Right lobe of liver (tissue), 6 donors: Measurements from ENCODE around the gene CDK2AP2. TPM values are rescaled to one million over a fixed set of nuclear protein-coding genes. Genes with fewer than 3 reads are reported as not detected.

ENCODE experiments used
- ATAC-seq, 4 donors: fragments of 200-7000 bp; cut with Tn5 transposase; one replicate each; pipeline ENCODE4 v1.9.1; 2020; ENCODE audit warnings: mild to moderate bottlenecking in 4 of 4, moderate library complexity in 4 of 4
- DNase-seq, 3 donors: peaks; one replicate each; pipeline ENCODE4 v3.0.0-alpha.2; 2020
- H3K27ac ChIP-seq, 3 donors: fragments of 200-600 bp; one replicate each; pipeline ENCODE4 v1.8.0; 2022
- H3K27me3 ChIP-seq, 2 donors: fragments of 200-600 bp; one replicate each; pipeline ENCODE4 v1.8.0; 2022
- H3K36me3 ChIP-seq, 4 donors: fragments of 200-600 bp; sonication (generic) in 1 of 4; one replicate each; pipeline versions ENCODE4 v1.5.1 to v1.8.0; 2017 to 2022; ENCODE audit warnings: control low read depth in 1 of 4
- H3K4me1 ChIP-seq, 4 donors: fragments of 200-600 bp; sonication (generic) in 1 of 4; one replicate each; pipeline versions ENCODE4 v1.5.1 to v1.8.0; 2017 to 2022; ENCODE audit warnings: control low read depth in 1 of 4
- H3K4me3 ChIP-seq, 3 donors: fragments of 200-600 bp; one replicate each; pipeline ENCODE4 v1.8.0; 2022
- H3K9me3 ChIP-seq, 4 donors: fragments of 200-600 bp; sonication (generic) in 1 of 4; one replicate each; pipeline versions ENCODE4 v1.5.1 to v1.8.0; 2017 to 2022; ENCODE audit warnings: control low read depth in 1 of 4
- POLR2A ChIP-seq: fragments of 450-650 bp; IDR thresholded peaks from one replicate; pipeline ENCODE4 v1.6.1; 2017; ENCODE audit warnings: antibody characterized with exemption, mild to moderate bottlenecking
- WGBS: methylation state at CpG from one replicate; pipeline ENCODE4 v1.1.6; 2018; ENCODE audit warnings: low coverage, low lambda C conversion rate; ENCODE audit not compliant: insufficient coverage; ENCODE audit errors: missing lambda C conversion rate; 5-methylcytosine and 5-hydroxymethylcytosine counted together
- intact Hi-C, 2 donors: fragments of 100-400 bp; cut with DNase I; formaldehyde crosslinking; loops; one replicate each; pipeline versions ENCODE4 v1.11.2 to v1.14.1; 2022
- total RNA-seq, 6 experiments: library from RNA; depleted of rRNA in 2 of 6; stranded (reverse); fragments of >200 nt in 2 of 6; fragmentation: NEBNext Ultra II Directional in 3 of 6; extraction: Animal tissue kit (Norgen Biotek cat#: 25700) in 3 of 6; gene quantifications; one replicate each; pipeline versions ENCODE4 v1.1.0 to v1.2.4, GENCODE V29; 2016 to 2023
- TF ChIP-seq, protein P1 (sequence below), 4 donors: fragments of 200-600 bp in 3 of 4; fragments of 450-650 bp in 1 of 4; IDR thresholded peaks; one replicate each; pipeline versions ENCODE4 v1.5.1 to v1.8.0; 2016 to 2022; ENCODE audit warnings: antibody characterized with exemption in 4 of 4, mild to moderate bottlenecking in 2 of 4
- donor health status: DM: no; HTN: yes; CAD: no.
- donor health status: DM: no; HTN: no; CAD: no.
- donor health status: DM: no; HTN: no; CAD: no.
- donor health status: DM: no; HTN: yes; CAD: no.
- donor health status: DM: no; HTN: yes; CAD: no.

Gene CDK2AP2
- total RNA-seq, 6 experiments from 2014 or later, result 45.2 to 74.9 (median 55.7) TPM

DNA sequence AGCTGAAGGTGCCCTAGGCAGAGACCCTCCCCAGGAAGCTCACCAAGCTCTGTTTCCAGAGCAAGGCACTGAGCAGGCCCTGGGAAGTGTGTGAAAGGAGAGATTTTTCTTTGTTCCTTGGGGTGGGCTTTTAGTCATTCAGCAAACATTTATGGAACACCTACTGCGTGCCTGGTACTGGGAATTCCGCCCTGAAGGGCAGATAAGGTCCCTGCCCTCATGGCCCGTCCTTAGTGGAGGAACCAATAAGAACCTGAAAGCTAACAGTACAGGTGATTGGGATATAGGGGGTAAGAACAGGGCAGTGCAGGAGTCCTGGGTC is 42.8 kb downstream of the CDK2AP2 start:
- no peak for DNase-seq
- no peak for ATAC-seq
- H3K36me3 ChIP-seq, result no peaks in the 10 kb centered on the region
- TF ChIP-seq, protein P1, sequence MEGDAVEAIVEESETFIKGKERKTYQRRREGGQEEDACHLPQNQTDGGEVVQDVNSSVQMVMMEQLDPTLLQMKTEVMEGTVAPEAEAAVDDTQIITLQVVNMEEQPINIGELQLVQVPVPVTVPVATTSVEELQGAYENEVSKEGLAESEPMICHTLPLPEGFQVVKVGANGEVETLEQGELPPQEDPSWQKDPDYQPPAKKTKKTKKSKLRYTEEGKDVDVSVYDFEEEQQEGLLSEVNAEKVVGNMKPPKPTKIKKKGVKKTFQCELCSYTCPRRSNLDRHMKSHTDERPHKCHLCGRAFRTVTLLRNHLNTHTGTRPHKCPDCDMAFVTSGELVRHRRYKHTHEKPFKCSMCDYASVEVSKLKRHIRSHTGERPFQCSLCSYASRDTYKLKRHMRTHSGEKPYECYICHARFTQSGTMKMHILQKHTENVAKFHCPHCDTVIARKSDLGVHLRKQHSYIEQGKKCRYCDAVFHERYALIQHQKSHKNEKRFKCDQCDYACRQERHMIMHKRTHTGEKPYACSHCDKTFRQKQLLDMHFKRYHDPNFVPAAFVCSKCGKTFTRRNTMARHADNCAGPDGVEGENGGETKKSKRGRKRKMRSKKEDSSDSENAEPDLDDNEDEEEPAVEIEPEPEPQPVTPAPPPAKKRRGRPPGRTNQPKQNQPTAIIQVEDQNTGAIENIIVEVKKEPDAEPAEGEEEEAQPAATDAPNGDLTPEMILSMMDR (IDR thresholded peaks at IDR 0.05), result no peak
- no peak for TF ChIP-seq POLR2A
- peak overlapping the region; percentile 66 to 83 (median 70) for H3K4me3 ChIP-seq
- 26% methylated on average over 3 of the region's 3 CpGs for WGBS
- no peaks in the 10 kb centered on the region for H3K9me3 ChIP-seq
- H3K27me3 ChIP-seq, result no peaks in the 10 kb centered on the region
- peaks cover 0 to 39% (median 16%) of the 10 kb centered on the region in 4 donors for H3K4me1 ChIP-seq
- intact Hi-C loops, result loop anchor here in 1 of 2 donors (5.0 kb wide), 1 partner anchor 42 kb away; the partner anchor contains the start of genes CDK2AP2 and PITPNM1
- peak overlapping the region; percentile 71 to 94 (median 94) for H3K27ac ChIP-seq

DNA sequence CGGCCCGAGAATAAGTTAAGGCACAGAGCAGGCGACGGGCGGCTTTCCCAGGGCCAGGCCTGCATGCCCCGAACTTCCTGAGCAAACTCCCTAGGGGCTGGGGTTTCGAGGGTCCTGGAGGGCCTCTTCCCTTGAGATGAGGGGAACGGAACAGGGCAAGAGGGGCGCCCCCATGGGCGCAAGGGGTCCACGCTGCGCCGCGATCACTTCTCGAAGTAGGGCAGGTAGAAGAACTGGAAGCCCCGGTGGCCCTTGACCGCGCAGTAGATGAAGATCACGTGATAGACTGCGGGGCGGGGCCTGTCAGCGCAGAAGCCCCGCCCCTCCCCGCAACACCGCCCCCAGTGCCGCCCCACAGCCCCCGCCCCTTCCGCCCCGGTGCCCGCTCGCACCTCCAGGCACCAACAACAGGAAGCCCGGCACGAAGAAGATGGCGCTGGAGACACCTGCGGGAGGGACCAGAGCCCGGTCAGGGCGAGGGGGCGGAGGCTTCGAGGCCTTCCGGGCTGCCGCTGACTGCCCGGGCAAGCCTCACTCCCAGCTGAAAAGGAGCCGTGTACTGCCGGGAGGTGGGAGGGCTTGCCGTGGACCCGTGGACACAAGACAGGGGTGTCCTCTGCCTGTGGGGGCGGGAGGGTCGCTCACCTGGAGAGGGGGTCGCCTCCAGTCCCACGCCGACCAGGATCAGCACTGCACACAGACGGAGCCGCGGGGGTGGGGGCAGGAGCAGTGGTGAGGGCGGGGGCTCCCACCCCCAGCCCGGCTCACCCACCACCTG is 43.4 kb downstream of the CDK2AP2 start:
- Histone ChIP-seq H3K27me3 (no peaks in the 10 kb centered on the region), H3K36me3 (no peaks in the 10 kb centered on the region), H3K9me3 (no peaks in the 10 kb centered on the region), H3K27ac (peak overlapping the region; percentile 71 to 94 (median 94)), H3K4me3 (peak overlapping the region; percentile 66 to 83 (median 70)), H3K4me1 (peaks cover 0 to 35% (median 16%) of the 10 kb centered on the region in 4 donors)
- 13% methylated on average over 15 of the region's 56 CpGs for WGBS
- intact Hi-C loops, result loop anchor here in 1 of 2 donors (5.0 kb wide), 1 partner anchor 43 kb away; the partner anchor contains the start of genes CDK2AP2 and PITPNM1
- peak; percentile 74 for TF ChIP-seq POLR2A
- TF ChIP-seq, protein P1 (IDR thresholded peaks at IDR 0.05), result no peak
- DNase-seq (peak; percentile 95 to 96 (median 95)), ATAC-seq (peak; percentile 75 to 82 (median 79))

DNA sequence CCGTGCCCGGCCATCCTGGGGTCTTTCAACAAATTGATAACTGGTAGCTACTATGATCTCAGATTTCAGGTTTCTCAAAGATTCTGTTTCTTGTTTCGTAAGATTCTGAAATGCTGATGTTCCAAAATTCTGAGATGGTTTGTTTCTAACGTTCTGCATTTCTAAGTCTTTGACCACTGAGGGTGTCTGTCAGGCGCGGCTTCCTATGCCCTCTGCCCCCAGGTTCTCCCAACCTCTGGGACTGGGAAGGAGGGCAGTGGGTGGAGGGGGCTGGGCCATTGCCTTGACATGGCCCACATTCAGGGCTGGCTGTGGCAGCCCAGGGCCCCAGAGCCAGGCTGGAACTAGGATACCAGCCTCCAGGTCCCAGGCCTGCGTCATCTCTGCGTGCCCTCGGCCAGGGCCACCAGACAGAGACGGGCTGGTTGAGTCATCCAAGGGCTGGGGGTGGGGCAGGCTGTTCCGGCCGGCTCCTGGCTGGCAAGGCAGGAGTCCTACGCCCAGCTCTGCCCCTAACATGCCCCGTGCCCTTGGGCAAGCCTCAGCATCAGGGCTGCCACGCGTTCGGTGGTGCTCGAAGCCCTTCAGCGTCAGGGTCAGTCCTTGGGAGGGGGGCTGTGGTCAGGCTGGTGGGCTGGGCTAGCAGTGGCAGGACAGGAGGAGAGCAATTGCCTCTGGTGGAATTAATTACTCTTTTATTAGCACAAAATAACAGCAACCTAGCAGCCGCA is 44.1 kb downstream of the CDK2AP2 start:
- ATAC-seq (peak; percentile 55 to 76 (median 70)), DNase-seq (peak; percentile 86 to 91 (median 86))
- H3K4me3 ChIP-seq, result peak overlapping the region; percentile 66 to 83 (median 70)
- no peaks in the 10 kb centered on the region for H3K9me3 ChIP-seq
- intact Hi-C loops, result no loop called here
- H3K27ac ChIP-seq, result peak overlapping the region; percentile 71 to 94 (median 94)
- WGBS, result 85% methylated on average over 9 of the region's 20 CpGs
- TF ChIP-seq, protein P1 (IDR thresholded peaks at IDR 0.05), result no peak
- peak; percentile 58 for TF ChIP-seq POLR2A
- no peaks in the 10 kb centered on the region for H3K27me3 ChIP-seq
- no peaks in the 10 kb centered on the region for H3K36me3 ChIP-seq
- H3K4me1 ChIP-seq, result peaks cover 0 to 33% (median 16%) of the 10 kb centered on the region in 4 donors

DNA sequence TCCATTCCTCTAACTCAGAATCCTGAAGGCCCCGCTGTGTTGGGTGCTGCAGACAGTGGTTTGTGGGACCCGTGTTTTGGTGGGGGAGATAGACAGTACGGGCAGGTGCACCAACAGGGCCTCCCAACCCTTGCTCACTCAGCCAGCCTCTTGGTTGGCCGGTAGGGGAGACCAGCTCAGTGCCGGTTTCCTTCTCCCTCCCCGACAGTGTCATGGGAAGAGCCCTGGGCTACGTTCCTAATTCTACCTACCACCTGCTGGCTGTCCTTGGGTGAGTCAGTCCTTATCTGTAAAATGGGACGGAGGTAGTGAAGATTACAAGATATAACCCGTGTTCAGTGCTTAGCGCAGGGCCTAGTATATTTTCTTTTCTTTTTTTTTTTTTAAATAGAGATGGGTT is 44.8 kb downstream of the CDK2AP2 start:
- intact Hi-C loops, result no loop called here
- Histone ChIP-seq H3K27ac (peak overlapping the region in 1 of 3 donors; percentile 94), H3K4me1 (peaks cover 0 to 31% (median 14%) of the 10 kb centered on the region in 4 donors), H3K27me3 (no peaks in the 10 kb centered on the region), H3K9me3 (no peaks in the 10 kb centered on the region), H3K4me3 (no peak overlapping the region), H3K36me3 (no peaks in the 10 kb centered on the region)
- WGBS, result 98% methylated on average over 6 of the region's 10 CpGs
- DNase-seq (no peak), ATAC-seq (no peak)
- TF ChIP-seq, protein P1 (IDR thresholded peaks at IDR 0.05), result no peak
- TF ChIP-seq POLR2A, result no peak
